Hepatocyte (in vitro differentiated cells): ENCODE results near the gene RHOU. TPM values are rescaled to one million over a fixed set of nuclear protein-coding genes. Genes with fewer than 3 reads are reported as not detected.
A peak's percentile ranks its signal among the peaks of the same experiment; 100 is the strongest.

Source experiments
- DNase-seq: peaks from one replicate; pipeline ENCODE4 v3.0.0-alpha.2; 2016; ENCODE audit warnings: low spot score
- H2AFZ ChIP-seq: fragments of 200-600 bp; sonication (generic); 2 replicates; pipeline ENCODE4 v1.6.0; 2016; ENCODE audit warnings: antibody characterized with exemption, mild to moderate bottlenecking
- H3K27ac ChIP-seq: fragments of 200-600 bp; sonication (generic); 2 replicates; pipeline ENCODE4 v1.5.1; 2016; ENCODE audit warnings: mild to moderate bottlenecking
- H3K27me3 ChIP-seq: fragments of 200-600 bp; sonication (generic); 2 replicates; pipeline ENCODE4 v1.6.1; 2016
- H3K36me3 ChIP-seq: fragments of 200-600 bp; sonication (generic); replicated peaks from 2 replicates; pipeline ENCODE4 v1.5.1; 2016; ENCODE audit warnings: low read depth; ENCODE audit not compliant: insufficient read depth
- H3K4me1 ChIP-seq: fragments of 200-600 bp; sonication (generic); 2 replicates; pipeline ENCODE4 v1.5.1; 2016; ENCODE audit warnings: mild to moderate bottlenecking, moderate library complexity; ENCODE audit not compliant: insufficient read depth
- H3K4me2 ChIP-seq: fragments of 200-600 bp; sonication (generic); 2 replicates; pipeline ENCODE4 v1.6.0; 2016
- H3K4me3 ChIP-seq: fragments of 200-600 bp; sonication (generic); 2 replicates; pipeline ENCODE4 v1.5.1; 2016; ENCODE audit warnings: mild to moderate bottlenecking
- H3K79me2 ChIP-seq: fragments of 200-600 bp; sonication (generic); 2 replicates; pipeline ENCODE4 v1.6.0; 2017; ENCODE audit warnings: mild to moderate bottlenecking
- H3K9me2 ChIP-seq: fragments of 200-600 bp; sonication (generic); replicated peaks from 2 replicates; pipeline ENCODE4 v1.6.0; 2017; ENCODE audit warnings: mild to moderate bottlenecking; ENCODE audit not compliant: insufficient read depth
- H3K9me3 ChIP-seq: fragments of 200-600 bp; sonication (generic); 2 replicates; pipeline ENCODE4 v1.5.1; 2016; ENCODE audit warnings: low read depth, mild to moderate bottlenecking
- H4K20me1 ChIP-seq: fragments of 200-600 bp; sonication (generic); 2 replicates; pipeline ENCODE4 v1.6.0; 2016; ENCODE audit warnings: mild to moderate bottlenecking; ENCODE audit not compliant: insufficient read depth, poor library complexity, severe bottlenecking
- EZH2 ChIP-seq: fragments of 200-600 bp; sonication (generic); IDR thresholded peaks from 2 replicates; pipeline ENCODE4 v1.6.1; 2016; ENCODE audit warnings: antibody characterized with exemption, mild to moderate bottlenecking, borderline replicate concordance
- EZH2phosphoT487 ChIP-seq: fragments of 200-600 bp; sonication (generic); IDR thresholded peaks from one replicate; pipeline ENCODE4 v1.6.1; 2018; ENCODE audit warnings: antibody characterized with exemption, mild to moderate bottlenecking, low read depth, moderate library complexity; ENCODE audit not compliant: unreplicated experiment, severe bottlenecking
- WGBS: methylation state at CpG from one replicate; pipeline ENCODE4 v1.1.6; 2016; ENCODE audit warnings: low lambda C conversion rate; ENCODE audit errors: missing lambda C conversion rate; 5-methylcytosine and 5-hydroxymethylcytosine counted together
- polyA plus RNA-seq: library from polyadenylated mRNA; unstranded; fragments of >200 nt; fragmentation: Nextera tagmentation; extraction: Ambion mirVana; gene quantifications from 2 replicates; pipeline ENCODE4 v1.2.1, GENCODE V29; 2016
- total RNA-seq: library from RNA; depleted of rRNA; stranded (reverse); fragments of >200 nt; gene quantifications from 2 replicates; pipeline ENCODE4 v1.2.3, GENCODE V29; 2014
- TF ChIP-seq, protein P1 (sequence below): fragments of 200-600 bp; sonication (generic); IDR thresholded peaks from 2 replicates; pipeline ENCODE4 v1.5.1; 2016; ENCODE audit warnings: antibody characterized with exemption, mild to moderate bottlenecking; ENCODE audit not compliant: poor library complexity

RHOU gene
- total and polyA plus RNA-seq, 2 experiments from 2014 or later: 70.5 to 124 TPM

DNA sequence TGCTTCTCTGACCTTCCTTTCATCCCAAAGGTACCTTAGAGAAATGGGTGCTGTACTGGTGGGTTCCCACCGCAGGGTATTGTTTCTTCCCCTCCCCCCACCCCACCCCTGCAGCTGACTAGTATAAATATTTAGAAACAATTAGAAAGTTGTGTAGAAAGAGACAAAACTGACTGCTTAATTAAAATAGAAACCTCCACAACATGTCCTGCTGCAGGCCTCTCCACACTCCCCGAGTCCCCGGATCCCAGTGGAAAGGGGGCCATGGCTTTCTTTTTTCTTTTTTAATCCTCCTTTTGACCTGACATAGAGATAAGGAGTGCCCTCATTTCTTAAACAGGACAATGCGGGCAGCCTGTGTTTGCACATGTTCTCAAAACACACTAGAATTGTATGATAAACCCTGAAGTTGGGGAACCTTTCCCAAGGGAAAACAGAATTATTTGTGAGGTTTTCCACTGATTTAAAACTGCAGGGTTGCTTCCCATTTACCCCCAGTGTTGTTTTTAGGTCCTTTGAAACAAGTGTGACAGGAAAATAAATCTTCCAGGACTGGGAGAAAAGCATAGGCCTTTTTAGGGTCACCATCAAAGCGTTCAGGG, 1.7 kb downstream of the RHOU start:
- H3K79me2 ChIP-seq: peaks cover 70% of the 10 kb centered on the region
- no peak overlapping the region for H2AFZ ChIP-seq
- peaks cover 24% of the 10 kb centered on the region for H3K4me1 ChIP-seq
- H3K9me3 ChIP-seq: no peaks in the 10 kb centered on the region
- H3K27me3 ChIP-seq: no peaks in the 10 kb centered on the region
- no peak for DNase-seq
- peaks cover 32% of the 10 kb centered on the region for H4K20me1 ChIP-seq
- H3K27ac ChIP-seq: peak overlapping the region; percentile 100
- no peaks in the 10 kb centered on the region for H3K9me2 ChIP-seq
- 3% methylated on average over 5 of the region's 5 CpGs for WGBS
- no peaks in the 10 kb centered on the region for H3K36me3 ChIP-seq
- peak overlapping the region; percentile 74 for H3K4me3 ChIP-seq
- TF ChIP-seq, protein P1, sequence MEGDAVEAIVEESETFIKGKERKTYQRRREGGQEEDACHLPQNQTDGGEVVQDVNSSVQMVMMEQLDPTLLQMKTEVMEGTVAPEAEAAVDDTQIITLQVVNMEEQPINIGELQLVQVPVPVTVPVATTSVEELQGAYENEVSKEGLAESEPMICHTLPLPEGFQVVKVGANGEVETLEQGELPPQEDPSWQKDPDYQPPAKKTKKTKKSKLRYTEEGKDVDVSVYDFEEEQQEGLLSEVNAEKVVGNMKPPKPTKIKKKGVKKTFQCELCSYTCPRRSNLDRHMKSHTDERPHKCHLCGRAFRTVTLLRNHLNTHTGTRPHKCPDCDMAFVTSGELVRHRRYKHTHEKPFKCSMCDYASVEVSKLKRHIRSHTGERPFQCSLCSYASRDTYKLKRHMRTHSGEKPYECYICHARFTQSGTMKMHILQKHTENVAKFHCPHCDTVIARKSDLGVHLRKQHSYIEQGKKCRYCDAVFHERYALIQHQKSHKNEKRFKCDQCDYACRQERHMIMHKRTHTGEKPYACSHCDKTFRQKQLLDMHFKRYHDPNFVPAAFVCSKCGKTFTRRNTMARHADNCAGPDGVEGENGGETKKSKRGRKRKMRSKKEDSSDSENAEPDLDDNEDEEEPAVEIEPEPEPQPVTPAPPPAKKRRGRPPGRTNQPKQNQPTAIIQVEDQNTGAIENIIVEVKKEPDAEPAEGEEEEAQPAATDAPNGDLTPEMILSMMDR: no peak
- TF ChIP-seq EZH2 (no peak), EZH2phosphoT487 (no peak)
- peak overlapping the region; percentile 87 for H3K4me2 ChIP-seq

DNA sequence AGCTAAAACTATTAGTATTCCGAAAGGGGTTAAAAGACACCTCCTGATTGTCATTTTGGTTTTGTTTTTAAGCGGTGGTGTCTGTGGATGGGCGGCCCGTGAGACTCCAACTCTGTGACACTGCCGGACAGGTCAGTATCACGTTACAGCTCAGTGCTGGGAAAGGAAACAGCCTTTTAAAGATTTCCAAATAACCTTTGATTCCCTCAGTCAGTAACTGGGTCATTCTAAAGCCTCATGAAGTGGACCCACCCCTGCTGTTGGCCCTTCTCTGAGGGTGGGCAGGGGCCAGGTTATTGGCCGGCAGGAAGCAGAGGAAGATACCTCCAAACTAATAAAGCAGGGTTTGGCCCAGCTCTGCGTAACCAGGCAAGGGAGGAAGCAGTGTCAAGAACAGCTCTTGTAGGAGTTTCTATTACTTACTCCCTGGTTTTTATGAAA, 2.3 kb downstream of the RHOU start:
- H3K4me1 ChIP-seq: peaks cover 24% of the 10 kb centered on the region
- peak overlapping the region; percentile 100 for H3K27ac ChIP-seq
- peak overlapping the region; percentile 74 for H3K4me3 ChIP-seq
- no peak overlapping the region for H2AFZ ChIP-seq
- H3K9me2 ChIP-seq: no peaks in the 10 kb centered on the region
- H3K79me2 ChIP-seq: peaks cover 77% of the 10 kb centered on the region
- peaks cover 39% of the 10 kb centered on the region for H4K20me1 ChIP-seq
- peak overlapping the region; percentile 87 for H3K4me2 ChIP-seq
- TF ChIP-seq EZH2: no peak
- no peak for TF ChIP-seq EZH2phosphoT487
- TF ChIP-seq, protein P1: no peak
- no peak for DNase-seq
- no peaks in the 10 kb centered on the region for H3K9me3 ChIP-seq
- no peaks in the 10 kb centered on the region for H3K27me3 ChIP-seq
- WGBS: 24% methylated on average over 8 of the region's 8 CpGs
- no peaks in the 10 kb centered on the region for H3K36me3 ChIP-seq

DNA sequence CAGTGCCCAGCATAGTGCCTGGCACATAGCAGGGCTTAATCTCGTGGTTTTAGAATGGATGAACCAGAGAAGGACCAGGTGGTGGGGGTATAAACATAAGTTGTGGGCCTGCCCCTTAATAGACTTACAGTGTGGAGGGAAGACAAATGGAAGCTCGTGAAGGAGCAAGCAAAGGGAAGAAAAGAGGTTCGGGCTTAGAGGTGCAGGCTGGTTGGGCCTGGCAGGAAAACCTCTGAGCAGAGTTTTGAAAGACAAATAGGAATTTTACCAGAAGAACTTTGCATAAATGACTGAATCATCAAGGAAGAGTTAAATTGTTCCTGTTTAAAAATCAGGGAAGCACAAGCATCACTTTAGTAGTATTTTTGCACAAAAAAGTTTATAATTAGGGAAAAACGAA, 4.5 kb downstream of the RHOU start:
- Histone ChIP-seq H3K9me2 (no peaks in the 10 kb centered on the region), H3K4me3 (no peak overlapping the region), H3K27ac (peak overlapping the region; percentile 100), H2AFZ (no peak overlapping the region), H3K4me1 (peaks cover 19% of the 10 kb centered on the region), H3K4me2 (peak overlapping the region; percentile 87), H3K27me3 (no peaks in the 10 kb centered on the region), H3K79me2 (peaks cover 78% of the 10 kb centered on the region), H4K20me1 (peaks cover 50% of the 10 kb centered on the region), H3K9me3 (no peaks in the 10 kb centered on the region), H3K36me3 (peaks cover 6% of the 10 kb centered on the region)
- 83% methylated on average over 4 of the region's 4 CpGs for WGBS
- TF ChIP-seq EZH2 (no peak), EZH2phosphoT487 (no peak)
- TF ChIP-seq, protein P1: no peak
- DNase-seq: no peak
